Measurements from ENCODE around the gene GADD45A. TPM values are rescaled to one million over a fixed set of nuclear protein-coding genes. Genes with fewer than 3 reads are reported as not detected.

GADD45A gene
- total RNA-seq, 1 donor from 2014 or later = 8.7 TPM

GRCh38 chr1:67731322-67731721 is 46.3 kb downstream of the GADD45A start:
- no peaks in the 10 kb centered on the region for H3K27me3 Mint-ChIP-seq
- no peaks in the 10 kb centered on the region for H3K9me3 Mint-ChIP-seq
- DNase-seq = no peak
- H3K4me3 Mint-ChIP-seq = no peak overlapping the region
- H3K27ac Mint-ChIP-seq = no peak overlapping the region
- no peak for TF ChIP-seq CTCF (IDR thresholded peaks at IDR 0.05)
- no peak for ATAC-seq (ENCODE audit: low read depth)
- intact Hi-C loops (cut with micrococcal nuclease) = no loop called here
- CTCF ChIA-PET = no interaction called here
- peaks cover 36% of the 10 kb centered on the region for H3K4me1 Mint-ChIP-seq
- POLR2A ChIA-PET = no interaction called here
- no peaks in the 10 kb centered on the region for H3K36me3 Mint-ChIP-seq (ENCODE audit: low read depth)

GRCh38 chr1:67732750-67733151 is 47.8 kb downstream of the GADD45A start:
- no peak for TF ChIP-seq CTCF (IDR thresholded peaks at IDR 0.05)
- POLR2A ChIA-PET = no interaction called here
- H3K4me3 Mint-ChIP-seq = no peak overlapping the region
- no peaks in the 10 kb centered on the region for H3K27me3 Mint-ChIP-seq
- intact Hi-C loops (cut with micrococcal nuclease) = no loop called here
- no peak overlapping the region for H3K27ac Mint-ChIP-seq
- CTCF ChIA-PET = no interaction called here
- no peak for ATAC-seq (ENCODE audit: low read depth)
- peaks cover 44% of the 10 kb centered on the region for H3K4me1 Mint-ChIP-seq
- H3K9me3 Mint-ChIP-seq = no peaks in the 10 kb centered on the region
- H3K36me3 Mint-ChIP-seq (ENCODE audit: low read depth) = no peaks in the 10 kb centered on the region
- no peak for DNase-seq

- Mint-ChIP-seq H3K27ac (peak overlapping the region; percentile 42), H3K9me3 (no peaks in the 10 kb centered on the region), H3K4me3 (no peak overlapping the region), H3K36me3 (ENCODE audit: low read depth) (no peaks in the 10 kb centered on the region), H3K27me3 (no peaks in the 10 kb centered on the region), H3K4me1 (peaks cover 44% of the 10 kb centered on the region)
- intact Hi-C loops (cut with micrococcal nuclease) = no loop called here
- no peak for DNase-seq
- POLR2A ChIA-PET = no interaction called here
- CTCF ChIA-PET = interaction anchor here (0.9 kb wide), 1 partner anchor 24 kb away, joined by 3 read pairs; no protein-coding TSS in a partner anchor
- ATAC-seq (ENCODE audit: low read depth) = no peak
- no peak for TF ChIP-seq CTCF (IDR thresholded peaks at IDR 0.05)
Observed at GRCh38 chr1:67733681-67734322, 48.8 kb downstream of the GADD45A start.

GRCh38 chr1:67734323-67734690 is 49.3 kb downstream of the GADD45A start:
- intact Hi-C loops (cut with micrococcal nuclease) = no loop called here
- H3K27ac Mint-ChIP-seq = peak overlapping the region; percentile 38
- CTCF ChIA-PET = interaction anchor here (0.9 kb wide), 1 partner anchor 24 kb away, joined by 3 read pairs; no protein-coding TSS in a partner anchor
- no peaks in the 10 kb centered on the region for H3K36me3 Mint-ChIP-seq (ENCODE audit: low read depth)
- TF ChIP-seq CTCF (IDR thresholded peaks at IDR 0.05) = no peak
- no peaks in the 10 kb centered on the region for H3K27me3 Mint-ChIP-seq
- DNase-seq (no peak), ATAC-seq (ENCODE audit: low read depth) (no peak)
- H3K4me1 Mint-ChIP-seq = peaks cover 44% of the 10 kb centered on the region
- POLR2A ChIA-PET = no interaction called here
- H3K4me3 Mint-ChIP-seq = no peak overlapping the region
- H3K9me3 Mint-ChIP-seq = no peaks in the 10 kb centered on the region

- H3K4me1 Mint-ChIP-seq = peaks cover 44% of the 10 kb centered on the region
- CTCF ChIA-PET = no interaction called here
- ATAC-seq (ENCODE audit: low read depth) = no peak
- no peak for TF ChIP-seq CTCF (IDR thresholded peaks at IDR 0.05)
- no peak overlapping the region for H3K4me3 Mint-ChIP-seq
- H3K27me3 Mint-ChIP-seq = no peaks in the 10 kb centered on the region
- POLR2A ChIA-PET = interaction anchor here (2.8 kb wide), 1 partner anchor 50 kb away, joined by 19 read pairs; the partner anchor contains the start of gene GADD45A
- intact Hi-C loops (cut with micrococcal nuclease) = no loop called here
- no peaks in the 10 kb centered on the region for H3K36me3 Mint-ChIP-seq (ENCODE audit: low read depth)
- DNase-seq = no peak
- H3K9me3 Mint-ChIP-seq = no peaks in the 10 kb centered on the region
- no peak overlapping the region for H3K27ac Mint-ChIP-seq
Observed at GRCh38 chr1:67735206-67735605, 50.2 kb downstream of the GADD45A start.

Measured in activated B cell treated with CpG ODN at 0.5 μM for 24 hours (primary cell).